Fibroblast of pulmonary artery (primary cell): ENCODE measurements around the gene LMAN2.

Experiments used
- DNase-seq: peaks from one replicate; pipeline ENCODE4 v3.0.0-alpha.2; 2010; ENCODE audit warnings: low read depth
- H3K4me3 ChIP-seq: replicated peaks from 2 replicates; pipeline ENCODE4 v1.5.1; 2011; ENCODE audit warnings: low read depth, mild to moderate bottlenecking, control low read depth, low read length, moderate library complexity
- CTCF ChIP-seq: IDR thresholded peaks from 2 replicates; pipeline ENCODE4 v1.5.1; 2011; ENCODE audit warnings: mild to moderate bottlenecking, control low read depth, low read length, inconsistent platforms; ENCODE audit errors: missing control alignments

The LMAN2 gene

GRCh38 chr5:177354256-177354655 is 2.8 kb upstream of the LMAN2 start:
- TF ChIP-seq CTCF: no peak

GRCh38 chr5:177353093-177353492 is 1.6 kb upstream of the LMAN2 start:
- DNase-seq: no peak
- H3K4me3 ChIP-seq: no peak overlapping the region
- TF ChIP-seq CTCF: no peak

More at GRCh38 chr5:177354256-177354655, 2.8 kb upstream of the LMAN2 start:
- H3K4me3 ChIP-seq: no peak overlapping the region
- DNase-seq: no peak

GRCh38 chr5:177350776-177351391 is 584 bp downstream of the LMAN2 start:
- peak overlapping the region; percentile 100 for H3K4me3 ChIP-seq
- no peak for DNase-seq
- no peak for TF ChIP-seq CTCF

GRCh38 chr5:177349762-177350161 is 1.7 kb downstream of the LMAN2 start:
- no peak for DNase-seq
- H3K4me3 ChIP-seq: peak overlapping the region; percentile 11
- no peak for TF ChIP-seq CTCF

- DNase-seq: no peak
- H3K4me3 ChIP-seq: no peak overlapping the region
- no peak for TF ChIP-seq CTCF
Observed at GRCh38 chr5:177349362-177349647, 2.2 kb downstream of the LMAN2 start.

GRCh38 chr5:177347699-177348098 is 3.8 kb downstream of the LMAN2 start:
- H3K4me3 ChIP-seq: no peak overlapping the region
- DNase-seq: no peak

More at GRCh38 chr5:177347699-177348098, 3.8 kb downstream of the LMAN2 start:
- TF ChIP-seq CTCF: no peak
